ENCODE results near the gene PTPRK.

Gene PTPRK

GRCh38 chr6:128057946-128058345 lies 462.5 kb downstream of the PTPRK start:
- DNase-seq, result no peak

DNA sequence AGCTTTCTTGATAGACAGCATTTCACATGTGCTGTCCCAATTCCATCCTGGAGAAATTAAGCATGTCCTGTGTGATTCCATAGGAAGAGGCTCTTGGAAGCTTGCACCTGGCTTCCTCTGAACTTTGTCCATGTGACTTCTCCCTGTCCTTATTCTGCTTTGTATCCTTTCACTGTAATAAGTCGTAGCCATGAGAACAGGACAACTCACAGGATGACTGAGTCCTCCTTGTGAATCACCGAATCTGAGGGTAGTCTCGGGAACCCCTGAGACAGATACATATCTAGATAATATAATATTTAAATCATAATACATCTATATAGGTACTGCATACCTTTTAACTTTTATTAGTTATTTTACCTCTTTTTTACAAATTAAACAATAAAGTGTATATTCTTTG lies 462.9 kb downstream of the PTPRK start:
- no peak for DNase-seq

GRCh38 chr6:128053109-128053508 lies 467.3 kb downstream of the PTPRK start:
- DNase-seq, result no peak

GRCh38 chr6:128047989-128048388 lies 472.4 kb downstream of the PTPRK start:
- DNase-seq, result no peak

- DNase-seq, result no peak
These were observed 474.4 kb downstream of the PTPRK start for GRCh38 chr6:128046033-128046432.

DNA sequence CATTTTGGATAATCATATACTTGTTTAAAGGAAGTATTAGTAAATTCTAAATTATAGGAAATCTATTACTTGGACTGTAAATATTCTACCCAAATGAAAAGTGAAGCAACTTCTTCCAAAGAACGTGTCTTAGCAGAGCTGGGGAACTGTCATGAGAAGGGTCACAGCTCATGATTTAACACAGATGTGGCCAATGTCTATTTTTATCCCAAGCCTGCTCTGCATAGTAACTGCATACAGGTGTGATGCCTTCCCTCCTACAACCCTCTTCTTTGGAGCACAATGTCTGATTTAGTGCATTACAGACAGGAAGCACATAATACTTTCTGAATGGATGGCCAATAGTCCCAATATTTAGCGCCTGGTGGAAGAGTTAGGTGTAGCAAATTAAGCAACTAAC lies 480.9 kb downstream of the PTPRK start:
- DNase-seq, result no peak

- DNase-seq, result no peak
These were observed 483.4 kb downstream of the PTPRK start for GRCh38 chr6:128036808-128037570.

- DNase-seq, result no peak
These were observed 487.2 kb downstream of the PTPRK start for GRCh38 chr6:128033156-128033555.

- DNase-seq, result no peak
These were observed 488.4 kb downstream of the PTPRK start for GRCh38 chr6:128032042-128032441.

DNA sequence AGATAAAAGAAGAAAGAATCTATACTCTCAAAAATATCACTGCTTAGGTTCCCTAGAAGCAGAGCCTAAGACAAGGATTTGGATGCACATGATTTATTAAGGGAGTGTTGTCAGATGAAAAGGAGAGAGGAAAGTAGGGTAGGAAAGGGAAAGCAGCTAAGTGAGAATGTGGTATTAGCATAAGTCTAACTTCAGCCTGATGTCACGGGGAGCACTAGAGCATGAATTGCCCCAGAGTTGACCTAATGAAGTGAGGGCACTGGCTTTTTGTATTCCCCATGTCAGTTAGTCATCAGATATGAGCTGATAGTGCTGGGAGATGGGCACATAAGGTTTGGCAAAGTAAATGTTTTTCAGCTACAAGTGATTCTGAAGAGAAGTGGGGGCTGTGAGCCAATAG lies 490.6 kb downstream of the PTPRK start:
- no peak for DNase-seq

DNA sequence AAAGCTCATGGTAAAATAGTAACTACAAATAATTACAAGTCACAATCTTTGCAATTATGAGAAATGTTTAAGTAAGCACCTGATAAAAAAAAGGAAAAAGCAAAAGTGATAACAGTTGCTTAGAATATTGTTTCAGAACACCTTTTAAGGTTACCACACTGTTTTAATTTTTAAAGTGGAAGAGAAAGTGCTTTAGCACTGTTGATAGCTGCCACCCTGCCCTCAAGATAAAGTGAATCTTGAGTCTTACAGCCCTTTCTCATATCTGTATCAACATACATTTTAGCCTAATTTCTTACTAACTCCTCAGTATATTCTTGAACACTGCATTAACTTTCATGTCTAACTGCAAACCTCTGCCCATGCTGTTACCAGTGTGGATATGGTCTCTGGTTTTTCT lies 492.2 kb downstream of the PTPRK start:
- no peak for DNase-seq

- DNase-seq, result no peak
These were observed 494.9 kb downstream of the PTPRK start for GRCh38 chr6:128025478-128025877.

DNA sequence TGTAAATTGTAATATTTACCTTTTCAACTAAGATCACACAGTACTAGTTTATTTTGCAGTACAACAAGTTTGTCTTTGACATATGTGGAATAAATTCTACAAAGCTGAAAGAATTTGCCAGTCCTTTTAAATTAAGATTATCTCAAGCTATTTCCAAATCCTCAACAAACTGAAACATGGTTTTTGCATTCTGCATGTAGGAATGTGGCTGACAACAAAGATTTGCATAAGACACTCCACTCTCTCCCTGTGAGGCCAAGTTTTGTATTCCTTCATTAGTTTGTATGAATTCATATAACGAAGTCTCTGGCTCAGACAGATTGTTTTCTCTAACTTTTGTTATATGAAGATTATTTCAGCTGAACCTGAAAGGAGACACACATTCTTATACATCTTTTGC lies 495.4 kb downstream of the PTPRK start:
- DNase-seq, result no peak

- DNase-seq, result no peak
These were observed 496.4 kb downstream of the PTPRK start for GRCh38 chr6:128024046-128024445.

GRCh38 chr6:128018821-128019220 lies 501.6 kb downstream of the PTPRK start:
- DNase-seq, result no peak

- no peak for DNase-seq
These were observed 503.1 kb downstream of the PTPRK start for GRCh38 chr6:128017288-128017687.

- no peak for DNase-seq
These were observed 512.7 kb downstream of the PTPRK start for GRCh38 chr6:128007658-128008057.

DNA sequence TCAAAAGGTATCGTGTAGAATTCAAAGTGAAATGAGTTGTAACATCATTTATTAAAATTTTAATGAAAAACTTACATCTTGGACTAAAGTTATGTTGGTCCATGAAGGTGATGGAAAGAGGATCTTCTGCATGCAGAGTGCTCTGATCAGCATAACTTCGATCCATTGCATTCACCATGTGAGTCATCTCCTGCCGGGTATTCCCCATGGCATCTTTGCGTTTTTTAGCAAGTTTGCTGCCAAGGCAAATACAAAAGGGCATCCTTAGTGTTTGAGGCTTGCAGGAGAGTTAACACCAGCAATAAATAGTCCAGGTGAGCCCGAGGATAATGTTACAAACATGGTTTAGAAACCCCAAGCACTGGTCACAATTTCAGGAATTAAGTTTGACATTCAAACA lies 515.4 kb downstream of the PTPRK start:
- no peak for DNase-seq

- no peak for DNase-seq
These were observed 520.0 kb downstream of the PTPRK start for GRCh38 chr6:128000363-128000762.

DNA sequence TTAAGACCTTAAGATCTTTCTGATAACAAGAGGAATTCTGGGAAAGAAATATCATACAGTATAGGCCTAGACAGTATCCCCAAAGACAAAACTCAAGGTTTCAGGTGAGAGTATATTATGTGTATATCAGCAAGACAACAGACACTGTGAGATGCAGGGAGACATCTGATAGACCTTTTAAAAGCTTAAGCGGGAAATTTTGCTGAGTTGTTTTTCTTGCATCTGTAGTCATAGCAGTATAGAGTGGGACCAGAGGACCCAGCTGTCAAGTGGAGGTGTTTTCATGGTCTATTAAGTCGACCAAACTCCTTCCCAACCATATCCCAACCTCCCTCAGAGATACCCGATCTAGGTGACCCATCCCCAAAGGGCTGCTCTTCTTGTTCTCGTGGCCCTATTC lies 521.4 kb downstream of the PTPRK start:
- no peak for DNase-seq

DNA sequence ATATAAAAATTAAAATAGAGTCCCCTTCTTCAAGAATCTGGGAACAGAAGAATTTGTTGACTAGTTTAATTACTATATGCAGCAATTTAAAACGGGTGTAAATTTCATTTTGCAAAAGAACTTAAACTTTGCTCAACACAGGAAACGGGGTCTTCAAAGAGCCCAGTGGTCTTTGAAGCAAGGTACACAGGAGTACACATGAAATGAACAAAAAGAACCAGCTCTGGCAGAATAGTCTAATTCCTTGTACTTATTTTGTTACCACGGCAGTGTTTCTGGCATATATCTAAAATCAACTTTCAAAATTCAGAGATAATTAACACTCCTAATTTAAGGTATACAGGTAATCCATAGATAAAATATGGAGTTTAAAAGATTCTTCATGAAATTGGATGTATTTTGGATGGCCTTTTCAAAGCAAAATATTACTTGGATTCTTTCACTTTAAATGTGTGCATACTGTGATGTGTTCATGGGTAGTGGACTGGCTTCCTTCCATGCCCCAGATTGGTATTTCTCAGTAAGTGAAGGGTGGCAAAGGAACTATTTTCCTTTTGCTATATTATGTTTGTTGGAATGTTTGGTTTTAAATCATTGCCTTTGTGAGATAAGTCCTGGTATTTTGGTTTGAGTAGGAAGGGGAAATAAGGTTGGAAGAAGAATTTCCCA lies 522.8 kb downstream of the PTPRK start:
- no peak for DNase-seq

DNA sequence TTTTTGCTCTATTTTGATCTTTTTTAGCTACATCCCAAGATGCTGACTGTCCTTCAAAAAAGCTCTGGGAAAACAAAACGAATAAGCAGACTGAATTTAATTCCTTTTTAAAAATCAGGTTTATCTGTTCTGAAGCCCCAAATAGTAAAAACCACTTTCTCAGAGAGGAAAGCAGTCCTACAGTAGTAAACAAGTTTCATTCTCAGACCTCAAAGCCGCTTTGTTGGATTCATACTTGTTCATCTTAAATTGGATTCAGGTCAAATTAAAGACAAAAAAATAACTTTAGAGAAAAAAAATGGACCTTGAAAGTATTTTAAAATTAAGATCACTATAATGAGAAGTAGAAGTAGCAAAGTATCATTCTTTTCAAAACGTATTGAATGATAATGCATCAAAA lies 523.5 kb downstream of the PTPRK start:
- DNase-seq, result no peak

GRCh38 chr6:127992144-127992543 lies 528.3 kb downstream of the PTPRK start:
- no peak for DNase-seq

- no peak for DNase-seq
These were observed 530.3 kb downstream of the PTPRK start for GRCh38 chr6:127990074-127990473.

DNA sequence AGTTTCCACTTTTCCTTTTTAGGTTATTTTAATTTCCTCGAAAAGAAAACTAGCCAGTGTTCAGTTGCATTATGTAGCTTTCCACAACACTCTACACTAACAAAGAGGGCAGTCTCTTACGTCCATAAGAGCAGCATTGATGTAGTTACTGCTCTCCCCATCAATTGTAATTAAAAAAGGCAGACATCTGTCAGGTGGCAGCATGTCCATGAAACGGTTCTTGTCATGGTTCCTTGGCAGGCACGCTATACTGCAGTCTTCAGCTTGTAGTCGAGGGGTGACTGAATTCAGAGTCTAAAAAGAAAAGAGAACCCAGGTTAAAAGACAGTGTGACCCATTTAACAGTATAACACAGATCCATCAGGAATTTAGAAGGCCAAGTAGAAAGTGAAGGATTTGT lies 539.4 kb downstream of the PTPRK start:
- no peak for DNase-seq
